ENCODE results near the gene ABCD2.

- TF ChIP-seq RAD21 (IDR thresholded peaks at IDR 0.05; ENCODE audit: low read depth) (no peak), TAF1 (IDR thresholded peaks at IDR 0.05; ENCODE audit: low read depth) (no peak), MAX (IDR thresholded peaks at IDR 0.05) (no peak), NFIC (IDR thresholded peaks at IDR 0.05) (no peak), FOXM1 (IDR thresholded peaks at IDR 0.05; ENCODE audit: borderline replicate concordance, low read depth) (no peak), EP300 (IDR thresholded peaks at IDR 0.05; ENCODE audit: borderline replicate concordance) (no peak), USF1 (IDR thresholded peaks at IDR 0.05) (no peak), TCF12 (IDR thresholded peaks at IDR 0.05; ENCODE audit: low read depth) (no peak)
- TF ChIP-seq, protein P1, sequence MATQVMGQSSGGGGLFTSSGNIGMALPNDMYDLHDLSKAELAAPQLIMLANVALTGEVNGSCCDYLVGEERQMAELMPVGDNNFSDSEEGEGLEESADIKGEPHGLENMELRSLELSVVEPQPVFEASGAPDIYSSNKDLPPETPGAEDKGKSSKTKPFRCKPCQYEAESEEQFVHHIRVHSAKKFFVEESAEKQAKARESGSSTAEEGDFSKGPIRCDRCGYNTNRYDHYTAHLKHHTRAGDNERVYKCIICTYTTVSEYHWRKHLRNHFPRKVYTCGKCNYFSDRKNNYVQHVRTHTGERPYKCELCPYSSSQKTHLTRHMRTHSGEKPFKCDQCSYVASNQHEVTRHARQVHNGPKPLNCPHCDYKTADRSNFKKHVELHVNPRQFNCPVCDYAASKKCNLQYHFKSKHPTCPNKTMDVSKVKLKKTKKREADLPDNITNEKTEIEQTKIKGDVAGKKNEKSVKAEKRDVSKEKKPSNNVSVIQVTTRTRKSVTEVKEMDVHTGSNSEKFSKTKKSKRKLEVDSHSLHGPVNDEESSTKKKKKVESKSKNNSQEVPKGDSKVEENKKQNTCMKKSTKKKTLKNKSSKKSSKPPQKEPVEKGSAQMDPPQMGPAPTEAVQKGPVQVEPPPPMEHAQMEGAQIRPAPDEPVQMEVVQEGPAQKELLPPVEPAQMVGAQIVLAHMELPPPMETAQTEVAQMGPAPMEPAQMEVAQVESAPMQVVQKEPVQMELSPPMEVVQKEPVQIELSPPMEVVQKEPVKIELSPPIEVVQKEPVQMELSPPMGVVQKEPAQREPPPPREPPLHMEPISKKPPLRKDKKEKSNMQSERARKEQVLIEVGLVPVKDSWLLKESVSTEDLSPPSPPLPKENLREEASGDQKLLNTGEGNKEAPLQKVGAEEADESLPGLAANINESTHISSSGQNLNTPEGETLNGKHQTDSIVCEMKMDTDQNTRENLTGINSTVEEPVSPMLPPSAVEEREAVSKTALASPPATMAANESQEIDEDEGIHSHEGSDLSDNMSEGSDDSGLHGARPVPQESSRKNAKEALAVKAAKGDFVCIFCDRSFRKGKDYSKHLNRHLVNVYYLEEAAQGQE (IDR thresholded peaks at IDR 0.05; ENCODE audit: low read depth), result no peak
Observed at GRCh38 chr12:39617887-39618286, 1.7 kb downstream of the ABCD2 start.
